CD14-positive monocyte (primary cell): ENCODE results near the gene PTGER4. TPM values are rescaled to one million over a fixed set of nuclear protein-coding genes. Genes with fewer than 3 reads are reported as not detected.

ENCODE experiments used
- DNase-seq, 3 donors: peaks; one replicate each; pipeline ENCODE4 v3.0.0-alpha.2; 2011 to 2022
- H2AFZ ChIP-seq: 2 replicates; pipeline ENCODE4 v1.6.0; 2012; ENCODE audit warnings: mild to moderate bottlenecking, low read depth, low read length, inconsistent platforms; ENCODE audit not compliant: insufficient read depth, poor library complexity, severe bottlenecking
- H3K27ac ChIP-seq, 2 donors: 1 replicate in 1 of 2; 2 replicates in 1 of 2; pipeline ENCODE4 v1.5.1; 2012 to 2013; ENCODE audit warnings: low read length in 2 of 2, control low read depth in 1 of 2, inconsistent platforms in 1 of 2, low read depth in 1 of 2, mild to moderate bottlenecking in 1 of 2
- H3K27me3 ChIP-seq, 2 donors: one replicate each; pipeline versions ENCODE4 v1.6.0 to v1.6.1; 2011 to 2013; ENCODE audit warnings: low read length in 2 of 2; ENCODE audit not compliant: control insufficient read depth in 2 of 2, insufficient read depth in 2 of 2
- H3K36me3 ChIP-seq, 2 donors: replicated peaks in 1 of 2; 1 replicate in 1 of 2; 2 replicates in 1 of 2; pipeline versions ENCODE4 v1.5.1 to v1.6.1; 2012 to 2013; ENCODE audit warnings: low read length in 2 of 2, control low read depth in 1 of 2, inconsistent platforms in 1 of 2, mild to moderate bottlenecking in 1 of 2; ENCODE audit not compliant: insufficient read depth in 2 of 2, control insufficient read depth in 1 of 2
- H3K4me1 ChIP-seq, 2 donors: 1 replicate in 1 of 2; 2 replicates in 1 of 2; pipeline versions ENCODE4 v1.5.1 to v1.6.1; 2012 to 2013; ENCODE audit warnings: low read length in 2 of 2, control low read depth in 1 of 2, inconsistent platforms in 1 of 2, mild to moderate bottlenecking in 1 of 2, moderate library complexity in 1 of 2; ENCODE audit not compliant: insufficient read depth in 2 of 2, control insufficient read depth in 1 of 2
- H3K4me2 ChIP-seq: replicated peaks from 2 replicates; pipeline ENCODE3; 2012; ENCODE audit warnings: low read length, moderate library complexity, mild to moderate bottlenecking; ENCODE audit not compliant: poor library complexity, severe bottlenecking; ENCODE audit errors: extremely low read depth
- H3K4me3 ChIP-seq, 3 experiments: fragments of 200-600 bp in 1 of 3; sonication (generic) in 1 of 3; replicated peaks in 1 of 3; 1 replicate in 2 of 3; 2 replicates in 1 of 3; pipeline ENCODE4 v1.5.1; 2011 to 2013; ENCODE audit warnings: low read length in 3 of 3, mild to moderate bottlenecking in 3 of 3, control low read depth in 2 of 3, low read depth in 2 of 3, inconsistent platforms in 1 of 3, moderate library complexity in 1 of 3
- H3K79me2 ChIP-seq: 2 replicates; pipeline ENCODE4 v1.6.0; 2012; ENCODE audit warnings: mild to moderate bottlenecking, control low read depth, inconsistent platforms, low read length, moderate library complexity; ENCODE audit not compliant: insufficient read depth
- H3K9ac ChIP-seq: 2 replicates; pipeline ENCODE4 v1.6.0; 2017; ENCODE audit warnings: low read length, mild to moderate bottlenecking; ENCODE audit not compliant: insufficient read depth, poor library complexity, severe bottlenecking
- H3K9me3 ChIP-seq, 2 donors: replicated peaks in 1 of 2; 1 replicate in 1 of 2; 2 replicates in 1 of 2; pipeline versions ENCODE4 v1.5.1 to v1.6.1; 2012 to 2013; ENCODE audit warnings: low read length in 2 of 2, control low read depth in 1 of 2; ENCODE audit not compliant: control insufficient read depth in 1 of 2, insufficient read depth in 1 of 2
- H4K20me1 ChIP-seq: 2 replicates; pipeline ENCODE4 v1.6.0; 2012; ENCODE audit warnings: mild to moderate bottlenecking, low read length, control low read depth, moderate library complexity; ENCODE audit not compliant: insufficient read depth
- H3K27ac Mint-ChIP-seq, 7 donors: one replicate each; pipeline ENCODE4 v1.8.0; 2020; ENCODE audit warnings: mild to moderate bottlenecking in 7 of 7, mixed read lengths in 7 of 7, moderate library complexity in 6 of 7, inconsistent platforms in 2 of 7
- H3K27me3 Mint-ChIP-seq, 3 donors: one replicate each; pipeline ENCODE4 v1.8.0; 2021 to 2022; ENCODE audit warnings: low read depth in 3 of 3, mild to moderate bottlenecking in 3 of 3, mixed read lengths in 3 of 3, moderate library complexity in 3 of 3, inconsistent platforms in 1 of 3
- H3K36me3 Mint-ChIP-seq, 2 donors: one replicate each; pipeline ENCODE4 v1.8.0; 2020; ENCODE audit warnings: mixed read lengths in 2 of 2, inconsistent platforms in 1 of 2, mild to moderate bottlenecking in 1 of 2
- H3K4me1 Mint-ChIP-seq: one replicate; pipeline ENCODE4 v1.8.0; 2020; ENCODE audit warnings: mild to moderate bottlenecking, mixed read lengths
- H3K4me3 Mint-ChIP-seq, 2 donors: one replicate each; pipeline ENCODE4 v1.8.0; 2020; ENCODE audit warnings: mild to moderate bottlenecking in 2 of 2, mixed read lengths in 2 of 2, moderate library complexity in 1 of 2
- H3K9me3 Mint-ChIP-seq, 7 donors: one replicate each; pipeline ENCODE4 v1.8.0; 2020 to 2022; ENCODE audit warnings: mixed read lengths in 7 of 7, mild to moderate bottlenecking in 6 of 7, moderate library complexity in 6 of 7, inconsistent platforms in 2 of 7
- WGBS: methylation state at CpG from one replicate; pipeline ENCODE4 v1.1.5; 2013; ENCODE audit warnings: missing lambda C conversion rate; ENCODE audit not compliant: insufficient coverage; 5-methylcytosine and 5-hydroxymethylcytosine counted together
- intact Hi-C, 2 donors: fragments of 100-400 bp; cut with micrococcal nuclease; formaldehyde crosslinking; loops; one replicate each; pipeline versions ENCODE4 v1.15.0 to v1.15.1; 2023
- polyA plus RNA-seq, 3 donors: library from polyadenylated mRNA; depleted of rRNA in 1 of 3; unstranded in 2 of 3; stranded (reverse) in 1 of 3; fragments of 300-500 nt in 2 of 3; fragments of >200 nt in 1 of 3; fragmentation: Illumina TruSeq in 2 of 3; gene quantifications; 1 replicate in 2 of 3; 2 replicates in 1 of 3; pipeline ENCODE4 v1.2.3, GENCODE V29; 2012 to 2021
- TF ChIP-seq, protein P1 (sequence below): fragments of 200-600 bp; IDR thresholded peaks from one replicate; pipeline ENCODE4 v1.8.0; 2022; ENCODE audit warnings: antibody characterized with exemption, mild to moderate bottlenecking

Gene PTGER4
- polyA plus RNA-seq, 3 donors, result 44.4 to 119 (median 64.3) TPM

DNA sequence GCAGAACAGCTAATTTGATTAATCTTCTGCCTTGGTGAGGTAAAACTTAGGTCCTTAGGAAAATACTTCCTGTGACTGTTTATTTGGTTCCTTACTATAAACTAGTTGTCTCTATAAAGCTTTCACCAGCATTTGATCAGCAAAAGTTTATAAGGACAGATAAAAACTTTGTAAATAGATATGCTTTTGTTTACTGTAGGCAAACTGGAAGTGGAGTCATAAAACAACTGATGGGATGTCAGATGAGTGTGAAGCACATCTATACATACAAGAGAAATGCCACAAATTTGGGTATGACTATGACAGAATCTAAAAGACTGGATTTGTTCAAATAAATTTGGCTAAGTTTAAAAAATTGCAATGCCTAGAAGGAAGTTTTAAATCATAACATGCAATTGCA is 5.5 kb downstream of the PTGER4 start:
- H3K4me2 ChIP-seq, result peak overlapping the region; percentile 91
- H3K4me3 ChIP-seq, result peak overlapping the region; percentile 10 to 98 (median 41)
- Mint-ChIP-seq H3K4me1 (peaks cover 78% of the 10 kb centered on the region), H3K27ac (peak overlapping the region in 2 of 7 donors; percentile 15 to 63), H3K36me3 (peaks cover 66 to 78% of the 10 kb centered on the region in 2 donors), H3K4me3 (peak overlapping the region; percentile 60 to 100), H3K9me3 (peaks cover 0 to 2% (median 0%) of the 10 kb centered on the region in 7 donors), H3K27me3 (no peaks in the 10 kb centered on the region)
- H3K4me1 ChIP-seq, result peaks cover 55 to 84% of the 10 kb centered on the region in 2 donors
- H2AFZ ChIP-seq, result no peak overlapping the region
- TF ChIP-seq, protein P1, sequence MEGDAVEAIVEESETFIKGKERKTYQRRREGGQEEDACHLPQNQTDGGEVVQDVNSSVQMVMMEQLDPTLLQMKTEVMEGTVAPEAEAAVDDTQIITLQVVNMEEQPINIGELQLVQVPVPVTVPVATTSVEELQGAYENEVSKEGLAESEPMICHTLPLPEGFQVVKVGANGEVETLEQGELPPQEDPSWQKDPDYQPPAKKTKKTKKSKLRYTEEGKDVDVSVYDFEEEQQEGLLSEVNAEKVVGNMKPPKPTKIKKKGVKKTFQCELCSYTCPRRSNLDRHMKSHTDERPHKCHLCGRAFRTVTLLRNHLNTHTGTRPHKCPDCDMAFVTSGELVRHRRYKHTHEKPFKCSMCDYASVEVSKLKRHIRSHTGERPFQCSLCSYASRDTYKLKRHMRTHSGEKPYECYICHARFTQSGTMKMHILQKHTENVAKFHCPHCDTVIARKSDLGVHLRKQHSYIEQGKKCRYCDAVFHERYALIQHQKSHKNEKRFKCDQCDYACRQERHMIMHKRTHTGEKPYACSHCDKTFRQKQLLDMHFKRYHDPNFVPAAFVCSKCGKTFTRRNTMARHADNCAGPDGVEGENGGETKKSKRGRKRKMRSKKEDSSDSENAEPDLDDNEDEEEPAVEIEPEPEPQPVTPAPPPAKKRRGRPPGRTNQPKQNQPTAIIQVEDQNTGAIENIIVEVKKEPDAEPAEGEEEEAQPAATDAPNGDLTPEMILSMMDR, result no peak
- H3K9ac ChIP-seq, result peak overlapping the region; percentile 24
- H3K36me3 ChIP-seq, result peaks cover 23 to 27% of the 10 kb centered on the region in 2 donors
- no peaks in the 10 kb centered on the region for H3K9me3 ChIP-seq
- intact Hi-C loops, result loop anchor here (5.0 to 10.0 kb wide), 6 partner anchors 70 to 1103 kb away; partner anchors contain the start of gene TTC33 (in 1 of the 2)
- H3K27ac ChIP-seq, result peak overlapping the region in 1 of 2 donors; percentile 56
- peaks cover 100% of the 10 kb centered on the region for H3K79me2 ChIP-seq
- DNase-seq, result no peak
- peaks cover 98% of the 10 kb centered on the region for H4K20me1 ChIP-seq
- H3K27me3 ChIP-seq, result no peaks in the 10 kb centered on the region

DNA sequence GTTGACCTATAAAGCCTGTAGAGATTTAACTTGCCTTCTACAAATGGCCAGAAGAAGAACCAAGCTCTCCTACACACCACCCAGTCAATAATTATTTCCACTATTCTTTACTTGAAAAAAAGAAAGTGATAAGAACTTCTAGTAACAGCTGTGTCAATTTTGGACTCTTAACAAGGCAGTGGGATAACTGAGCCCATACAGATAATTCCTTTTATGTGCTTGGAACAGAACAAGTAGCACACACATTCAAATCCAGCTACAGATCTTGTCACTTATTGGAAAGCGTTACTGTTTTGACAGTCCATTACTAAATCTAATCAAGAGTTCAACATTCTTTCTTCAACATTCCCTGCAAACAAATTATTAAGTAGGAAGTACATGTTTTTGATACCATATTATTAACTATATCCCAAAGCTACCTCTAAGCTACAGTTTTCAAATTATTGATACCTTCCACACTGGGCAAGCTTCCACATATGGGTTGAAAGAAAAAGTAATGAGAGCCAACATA is 6.3 kb downstream of the PTGER4 start:
- peaks cover 48 to 85% of the 10 kb centered on the region in 2 donors for H3K4me1 ChIP-seq
- peak overlapping the region in 1 of 2 donors; percentile 56 for H3K27ac ChIP-seq
- peak overlapping the region in 1 of 3 experiments; percentile 98 for H3K4me3 ChIP-seq

More for the DNA sequence above, 6.3 kb downstream of the PTGER4 start:
- no CpG with 5 or more reads among the region's 1 CpG for WGBS
- intact Hi-C loops, result loop anchor here (5.0 to 10.0 kb wide), 6 partner anchors 69 to 1104 kb away; partner anchors contain the start of gene TTC33 (in 1 of the 2)
- Mint-ChIP-seq H3K4me1 (peaks cover 77% of the 10 kb centered on the region), H3K27me3 (no peaks in the 10 kb centered on the region), H3K4me3 (peak overlapping the region; percentile 60 to 100), H3K36me3 (peaks cover 72 to 84% of the 10 kb centered on the region in 2 donors), H3K27ac (peak overlapping the region in 5 of 7 donors; percentile 40 to 71 (median 63)), H3K9me3 (peaks cover 0 to 2% (median 0%) of the 10 kb centered on the region in 7 donors)
- Histone ChIP-seq H3K27me3 (no peaks in the 10 kb centered on the region), H3K79me2 (peaks cover 100% of the 10 kb centered on the region), H3K4me2 (peak overlapping the region; percentile 91), H3K36me3 (peaks cover 24 to 35% of the 10 kb centered on the region in 2 donors), H4K20me1 (peaks cover 98% of the 10 kb centered on the region), H2AFZ (no peak overlapping the region), H3K9me3 (no peaks in the 10 kb centered on the region), H3K9ac (no peak overlapping the region)
- TF ChIP-seq, protein P1, result no peak
- no peak for DNase-seq
